Muscle of leg (tissue), 11 donors: ENCODE measurements around the gene FRAS1. TPM values are rescaled to one million over a fixed set of nuclear protein-coding genes. Genes with fewer than 3 reads are reported as not detected.

Experiments
- DNase-seq: peaks from one replicate; pipeline ENCODE4 v3.0.0; 2013
- H3K27ac ChIP-seq: one replicate; pipeline ENCODE4 v1.5.1; 2013; ENCODE audit warnings: mild to moderate bottlenecking, low read length, control low read depth
- H3K27me3 ChIP-seq: one replicate; pipeline ENCODE4 v1.6.1; 2013; ENCODE audit warnings: low read length; ENCODE audit not compliant: control insufficient read depth, insufficient read depth
- H3K36me3 ChIP-seq: one replicate; pipeline ENCODE4 v1.6.1; 2013; ENCODE audit warnings: low read length; ENCODE audit not compliant: control insufficient read depth, insufficient read depth
- H3K4me1 ChIP-seq: one replicate; pipeline ENCODE4 v1.6.1; 2013; ENCODE audit warnings: low read length; ENCODE audit not compliant: control insufficient read depth, insufficient read depth
- H3K4me3 ChIP-seq: one replicate; pipeline ENCODE4 v1.5.1; 2013; ENCODE audit warnings: low read length, control low read depth
- H3K9me3 ChIP-seq: replicated peaks from 2 replicates; pipeline ENCODE4 v1.6.1; 2013; ENCODE audit warnings: low read depth, low read length; ENCODE audit not compliant: control insufficient read depth
- WGBS: methylation state at CpG from one replicate; pipeline ENCODE4 v1.1.5; 2013; ENCODE audit warnings: missing lambda C conversion rate; ENCODE audit not compliant: insufficient coverage; 5-methylcytosine and 5-hydroxymethylcytosine counted together
- polyA plus RNA-seq, 8 donors: library from polyadenylated mRNA; unstranded; fragments of 120-200 nt; gene quantifications; one replicate each; pipeline versions ENCODE4 v1.2.1 to v1.2.3, GENCODE V29; 2013; ENCODE audit warnings: inconsistent platforms in 1 of 8, low replicate concordance in 1 of 8; ENCODE audit not compliant: insufficient read length in 8 of 8, insufficient read depth in 1 of 8
- total RNA-seq: library from RNA; stranded (reverse); fragments of 120-200 nt; gene quantifications from one replicate; pipeline ENCODE4 v1.2.4, GENCODE V29; 2013

Gene FRAS1
- total and polyA plus RNA-seq, 9 donors, result 3.6 to 15.8 (median 7.4) TPM

GRCh38 chr4:78058591-78059523, 1.7 kb downstream of the FRAS1 start:
- DNase-seq, result peak; percentile 56
- under 1% methylated on average over 37 of the region's 54 CpGs for WGBS
- H3K27me3 ChIP-seq, result peaks cover 33% of the 10 kb centered on the region
- no peaks in the 10 kb centered on the region for H3K9me3 ChIP-seq
- H3K4me1 ChIP-seq, result peaks cover 26% of the 10 kb centered on the region
- peak overlapping the region; percentile 44 for H3K27ac ChIP-seq
- H3K36me3 ChIP-seq, result no peaks in the 10 kb centered on the region
- H3K4me3 ChIP-seq, result peak overlapping the region; percentile 50

GRCh38 chr4:78059524-78059889, 2.4 kb downstream of the FRAS1 start:
- WGBS, result 0% methylated on average over 4 of the region's 7 CpGs
- Histone ChIP-seq H3K27me3 (peaks cover 33% of the 10 kb centered on the region), H3K27ac (peak overlapping the region; percentile 20), H3K36me3 (no peaks in the 10 kb centered on the region), H3K4me1 (peaks cover 26% of the 10 kb centered on the region), H3K9me3 (no peaks in the 10 kb centered on the region), H3K4me3 (peak overlapping the region; percentile 50)
- peak; percentile 79 for DNase-seq

- Histone ChIP-seq H3K9me3 (no peaks in the 10 kb centered on the region), H3K4me3 (no peak overlapping the region), H3K27me3 (peaks cover 33% of the 10 kb centered on the region), H3K27ac (no peak overlapping the region), H3K36me3 (no peaks in the 10 kb centered on the region), H3K4me1 (peaks cover 26% of the 10 kb centered on the region)
- DNase-seq, result no peak
- no CpG with 5 or more reads among the region's 1 CpG for WGBS
Observed at GRCh38 chr4:78059938-78060337, 2.8 kb downstream of the FRAS1 start.

GRCh38 chr4:78061939-78062570, 4.9 kb downstream of the FRAS1 start:
- no CpG with 5 or more reads among the region's 2 CpGs for whole genome bisulfite sequencing
- H3K27me3 ChIP-seq, result peaks cover 22% of the 10 kb centered on the region

GRCh38 chr4:78065508-78066192, 8.5 kb downstream of the FRAS1 start:
- Histone ChIP-seq H3K27me3 (no peaks in the 10 kb centered on the region), H3K36me3 (no peaks in the 10 kb centered on the region), H3K4me1 (peaks cover 2% of the 10 kb centered on the region), H3K4me3 (no peak overlapping the region), H3K9me3 (no peaks in the 10 kb centered on the region), H3K27ac (no peak overlapping the region)
- WGBS, result no CpG with 5 or more reads among the region's 4 CpGs
- DNase-seq, result no peak

More at GRCh38 chr4:78061939-78062570, 4.9 kb downstream of the FRAS1 start:
- no peaks in the 10 kb centered on the region for H3K9me3 ChIP-seq
- DNase-seq, result no peak
- no peak overlapping the region for H3K4me3 ChIP-seq
- no peak overlapping the region for H3K27ac ChIP-seq
- H3K36me3 ChIP-seq, result no peaks in the 10 kb centered on the region
- H3K4me1 ChIP-seq, result peaks cover 14% of the 10 kb centered on the region

- Histone ChIP-seq H3K9me3 (no peaks in the 10 kb centered on the region), H3K4me3 (no peak overlapping the region), H3K4me1 (peaks cover 2% of the 10 kb centered on the region), H3K27me3 (no peaks in the 10 kb centered on the region), H3K27ac (no peak overlapping the region), H3K36me3 (no peaks in the 10 kb centered on the region)
- DNase-seq, result no peak
- no CpG with 5 or more reads among the region's 1 CpG for WGBS
Observed at GRCh38 chr4:78068481-78068880, 11.4 kb downstream of the FRAS1 start.

- DNase-seq, result no peak
- H3K4me3 ChIP-seq, result no peak overlapping the region
- no peaks in the 10 kb centered on the region for H3K9me3 ChIP-seq
- WGBS, result 100% methylated on average over 1 of the region's 4 CpGs
- no peak overlapping the region for H3K27ac ChIP-seq
- H3K4me1 ChIP-seq, result peaks cover 2% of the 10 kb centered on the region
- H3K36me3 ChIP-seq, result no peaks in the 10 kb centered on the region
- H3K27me3 ChIP-seq, result no peaks in the 10 kb centered on the region
Observed at GRCh38 chr4:78069319-78069718, 12.2 kb downstream of the FRAS1 start.

GRCh38 chr4:78069859-78070258, 12.7 kb downstream of the FRAS1 start:
- Histone ChIP-seq H3K4me3 (no peak overlapping the region), H3K36me3 (no peaks in the 10 kb centered on the region), H3K9me3 (no peaks in the 10 kb centered on the region), H3K27me3 (no peaks in the 10 kb centered on the region), H3K27ac (peak overlapping the region; percentile 30), H3K4me1 (peaks cover 2% of the 10 kb centered on the region)
- DNase-seq, result peak; percentile 77
- 100% methylated on average over 1 of the region's 3 CpGs for WGBS

GRCh38 chr4:78070731-78071282, 13.7 kb downstream of the FRAS1 start:
- no peaks in the 10 kb centered on the region for H3K9me3 ChIP-seq
- no peaks in the 10 kb centered on the region for H3K36me3 ChIP-seq
- 80% methylated on average over 1 of the region's 2 CpGs for WGBS
- no peaks in the 10 kb centered on the region for H3K27me3 ChIP-seq
- no peak overlapping the region for H3K27ac ChIP-seq
- H3K4me1 ChIP-seq, result peaks cover 2% of the 10 kb centered on the region
- no peak for DNase-seq
- no peak overlapping the region for H3K4me3 ChIP-seq

- Histone ChIP-seq H3K9me3 (no peaks in the 10 kb centered on the region), H3K27me3 (no peaks in the 10 kb centered on the region), H3K4me1 (no peaks in the 10 kb centered on the region), H3K27ac (no peak overlapping the region), H3K4me3 (no peak overlapping the region), H3K36me3 (no peaks in the 10 kb centered on the region)
- WGBS, result no CpG with 5 or more reads among the region's 3 CpGs
- DNase-seq, result no peak
Observed at GRCh38 chr4:78074759-78075158, 17.6 kb downstream of the FRAS1 start.
